Muscle layer of duodenum (tissue), 2 donors: ENCODE measurements around the gene SLC6A6.

ENCODE experiments used
- H3K27ac ChIP-seq: one replicate; pipeline ENCODE4 v1.7.0; 2013; ENCODE audit warnings: mild to moderate bottlenecking, low read length
- H3K27me3 ChIP-seq: one replicate; pipeline ENCODE4 v1.7.0; 2013; ENCODE audit warnings: low read depth, mild to moderate bottlenecking, control low read depth, low read length
- H3K36me3 ChIP-seq, 2 donors: one replicate each; pipeline ENCODE4 v1.7.0; 2013; ENCODE audit warnings: low read length in 2 of 2, control low read depth in 1 of 2, mild to moderate bottlenecking in 1 of 2; ENCODE audit not compliant: insufficient read depth in 2 of 2, control insufficient read depth in 1 of 2
- H3K4me1 ChIP-seq, 2 donors: one replicate each; pipeline ENCODE4 v1.7.0; 2013; ENCODE audit warnings: low read length in 2 of 2, mild to moderate bottlenecking in 2 of 2, control low read depth in 1 of 2, moderate library complexity in 1 of 2; ENCODE audit not compliant: insufficient read depth in 2 of 2, control insufficient read depth in 1 of 2
- H3K4me3 ChIP-seq, 2 donors: one replicate each; pipeline ENCODE4 v1.7.0; 2013; ENCODE audit warnings: low read length in 2 of 2, low read depth in 1 of 2, mild to moderate bottlenecking in 1 of 2
- H3K9me3 ChIP-seq, 2 donors: one replicate each; pipeline ENCODE4 v1.7.0; 2013; ENCODE audit warnings: low read length in 2 of 2, control low read depth in 1 of 2, mild to moderate bottlenecking in 1 of 2; ENCODE audit not compliant: control insufficient read depth in 1 of 2
- donor health status: healthy.

SLC6A6 gene

DNA sequence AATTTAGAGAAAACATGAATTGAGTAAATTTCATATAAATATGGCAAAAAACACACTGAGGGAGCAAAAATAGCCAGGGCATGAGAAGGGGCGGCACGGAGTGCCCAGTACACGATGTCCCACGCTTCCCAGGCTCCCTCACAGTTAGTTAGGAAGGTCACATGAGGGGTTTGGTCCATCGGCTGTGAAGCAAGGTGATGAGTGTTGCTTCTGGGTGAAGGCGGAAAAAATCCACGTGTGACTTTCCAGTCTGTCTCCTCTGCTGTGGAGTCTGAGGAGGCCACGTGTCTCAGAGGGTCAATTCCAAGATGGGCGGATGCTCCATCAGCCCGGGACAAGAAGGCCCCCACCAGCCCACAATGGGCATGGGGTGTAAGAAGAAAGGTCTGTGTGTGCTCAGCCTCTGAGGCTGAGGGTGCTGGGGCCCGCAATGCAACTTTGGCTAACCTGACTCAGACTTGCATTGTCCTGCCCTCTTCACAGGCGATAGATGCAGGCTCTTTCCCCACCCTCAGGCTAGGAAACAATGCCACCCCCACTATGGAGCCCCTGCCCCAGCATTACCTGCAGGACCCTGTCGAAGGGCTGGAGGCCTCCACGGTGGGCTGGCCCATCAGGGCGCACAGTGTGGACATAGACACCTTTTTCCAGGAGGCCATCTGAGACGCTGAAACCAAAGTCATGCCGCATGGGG, 92.0 kb downstream of the SLC6A6 start:
- Histone ChIP-seq H3K27ac (no peak overlapping the region), H3K36me3 (peaks cover 0 to 3% of the 10 kb centered on the region in 2 donors), H3K27me3 (no peaks in the 10 kb centered on the region), H3K4me3 (no peak overlapping the region), H3K9me3 (no peaks in the 10 kb centered on the region), H3K4me1 (no peaks in the 10 kb centered on the region)

DNA sequence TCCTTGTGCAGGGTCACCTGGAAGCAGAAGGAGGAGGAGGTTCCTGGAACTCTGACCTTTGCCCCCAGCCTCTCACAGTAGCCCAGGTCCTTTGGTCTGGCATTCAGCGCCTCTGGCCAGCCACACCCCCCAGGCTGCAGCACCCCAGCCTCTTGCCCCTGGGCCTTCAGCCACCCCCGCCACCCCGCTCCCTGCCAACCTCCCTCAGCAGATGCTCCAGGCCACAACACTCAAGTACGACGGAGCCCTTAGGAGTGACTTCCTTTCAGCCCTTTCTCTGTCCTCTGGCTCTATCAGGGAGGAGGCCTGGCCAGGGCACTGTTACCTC, 92.5 kb downstream of the SLC6A6 start:
- Histone ChIP-seq H3K27me3 (no peaks in the 10 kb centered on the region), H3K4me3 (no peak overlapping the region), H3K9me3 (no peaks in the 10 kb centered on the region), H3K36me3 (peaks cover 0 to 3% of the 10 kb centered on the region in 2 donors), H3K4me1 (no peaks in the 10 kb centered on the region), H3K27ac (no peak overlapping the region)

DNA sequence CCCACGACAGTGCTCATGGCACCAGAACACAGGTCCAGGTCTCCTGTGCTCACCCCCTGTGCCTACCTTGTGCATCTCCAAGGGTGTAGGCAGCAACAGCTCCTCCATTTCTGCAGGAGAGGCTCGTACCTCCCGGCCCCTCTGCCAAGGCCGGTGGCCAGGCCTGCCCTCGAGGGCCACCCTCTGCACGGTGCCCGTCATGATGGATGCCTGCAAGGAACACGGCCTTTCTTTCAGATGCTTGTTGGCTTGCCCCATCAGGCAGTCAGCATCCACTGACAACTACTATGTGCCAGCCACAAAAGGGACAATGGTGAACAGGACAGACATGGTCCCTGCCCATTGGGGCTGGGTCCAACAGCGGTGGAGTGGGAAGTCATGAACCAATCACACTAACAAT, 93.9 kb downstream of the SLC6A6 start:
- Histone ChIP-seq H3K4me3 (no peak overlapping the region), H3K27ac (no peak overlapping the region), H3K36me3 (peaks cover 0 to 3% of the 10 kb centered on the region in 2 donors), H3K27me3 (no peaks in the 10 kb centered on the region), H3K9me3 (peaks cover 0 to 9% of the 10 kb centered on the region in 2 donors), H3K4me1 (no peaks in the 10 kb centered on the region)

DNA sequence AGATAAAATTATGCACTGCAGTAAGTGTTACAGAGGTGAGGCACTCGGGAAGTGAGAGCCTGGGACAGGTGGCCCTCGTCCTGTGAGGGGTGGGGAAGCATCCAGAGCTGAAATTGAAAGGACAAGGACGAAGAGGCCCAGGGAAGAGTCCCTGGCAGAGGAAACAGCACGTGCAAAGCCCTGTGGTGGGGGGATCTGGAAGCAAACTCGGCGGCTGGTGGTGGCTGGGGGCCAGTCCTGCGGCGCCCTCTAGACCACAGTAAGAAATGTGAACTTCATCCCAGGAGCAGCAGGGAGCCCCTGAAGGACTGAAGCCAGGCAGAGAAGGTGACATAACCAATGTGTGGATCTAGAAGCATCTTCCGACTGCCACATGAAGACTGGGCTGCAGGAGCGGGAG, 94.9 kb downstream of the SLC6A6 start:
- peaks cover 0 to 3% of the 10 kb centered on the region in 2 donors for H3K36me3 ChIP-seq
- no peak overlapping the region for H3K27ac ChIP-seq
- peaks cover 0 to 13% of the 10 kb centered on the region in 2 donors for H3K9me3 ChIP-seq

DNA sequence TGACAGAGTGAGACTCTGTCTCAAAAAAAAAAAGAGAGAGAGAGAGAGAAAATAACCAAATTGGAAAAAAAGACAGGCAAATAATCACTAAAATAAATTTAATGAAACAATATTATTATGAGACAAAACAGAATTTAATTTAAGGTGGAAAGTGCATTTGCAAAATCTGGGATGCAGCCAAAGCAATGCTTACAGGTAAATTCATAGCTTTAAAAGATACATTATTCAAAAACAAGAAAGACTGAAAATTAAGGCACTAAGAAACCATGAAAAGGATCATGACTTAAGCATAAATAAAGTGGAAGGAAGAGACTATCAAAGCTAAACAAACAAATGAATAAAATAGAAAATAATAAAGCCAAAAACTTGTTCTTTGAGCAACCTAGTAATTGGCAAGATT, 100.1 kb downstream of the SLC6A6 start:
- no peaks in the 10 kb centered on the region for H3K4me1 ChIP-seq
- peaks cover 0 to 5% of the 10 kb centered on the region in 2 donors for H3K36me3 ChIP-seq
- peaks cover 0 to 21% of the 10 kb centered on the region in 2 donors for H3K9me3 ChIP-seq

More for the DNA sequence above, 94.9 kb downstream of the SLC6A6 start:
- Histone ChIP-seq H3K4me3 (no peak overlapping the region), H3K27me3 (no peaks in the 10 kb centered on the region), H3K4me1 (no peaks in the 10 kb centered on the region)

DNA sequence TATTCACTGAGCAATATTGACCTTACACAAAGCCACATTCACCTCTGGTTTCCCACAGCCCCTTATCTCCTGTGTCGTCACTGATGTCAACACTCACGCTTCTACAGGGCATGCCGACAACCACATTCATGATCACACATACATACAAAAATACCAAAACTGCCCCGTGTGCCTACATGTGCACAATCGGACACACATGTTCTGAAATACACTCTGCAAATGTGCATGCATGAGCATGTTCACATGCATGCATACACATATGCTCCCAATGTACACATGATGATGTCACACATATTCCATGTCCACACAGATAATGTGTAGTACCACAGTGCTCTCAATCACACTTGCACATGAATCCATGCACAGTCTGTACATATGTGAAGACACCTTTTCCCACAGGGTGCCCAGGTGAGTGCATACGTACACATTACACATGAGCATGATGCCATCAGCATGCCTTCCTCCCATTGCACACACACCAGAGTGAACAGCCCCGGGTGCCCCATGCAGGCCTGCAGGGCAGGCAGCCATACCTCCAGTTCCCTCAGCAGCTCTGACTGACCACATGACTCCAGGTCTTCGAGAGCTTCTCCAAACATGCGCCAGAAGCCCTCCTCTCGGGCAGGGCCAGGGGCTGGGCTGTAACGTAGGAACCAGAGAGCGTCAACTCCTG, 100.8 kb downstream of the SLC6A6 start:
- no peaks in the 10 kb centered on the region for H3K27me3 ChIP-seq
- H3K4me1 ChIP-seq, result no peaks in the 10 kb centered on the region
- peaks cover 0 to 5% of the 10 kb centered on the region in 2 donors for H3K36me3 ChIP-seq
- H3K9me3 ChIP-seq, result peaks cover 0 to 21% of the 10 kb centered on the region in 2 donors
- H3K27ac ChIP-seq, result no peak overlapping the region
- no peak overlapping the region for H3K4me3 ChIP-seq

More for the DNA sequence above, 100.1 kb downstream of the SLC6A6 start:
- Histone ChIP-seq H3K4me3 (no peak overlapping the region), H3K27ac (no peak overlapping the region), H3K27me3 (no peaks in the 10 kb centered on the region)

DNA sequence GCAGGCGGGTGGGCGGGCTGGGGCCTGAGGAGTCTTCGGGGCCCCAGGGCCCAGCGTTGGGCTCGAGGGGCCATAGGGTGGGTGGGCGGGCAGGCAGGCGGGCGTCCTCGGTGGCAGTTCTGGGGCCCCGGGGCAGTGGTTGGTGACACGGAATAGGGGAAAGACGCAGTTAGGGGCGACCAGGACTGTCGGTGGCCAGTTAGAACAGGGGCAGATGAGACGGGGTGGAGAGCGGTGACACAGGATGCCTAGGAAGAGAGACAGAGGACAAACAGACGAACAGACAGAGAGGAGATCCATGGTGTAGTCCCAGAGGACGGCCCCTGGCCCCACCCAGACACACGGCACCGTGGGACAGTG, 101.3 kb downstream of the SLC6A6 start:
- H3K36me3 ChIP-seq, result peaks cover 0 to 5% of the 10 kb centered on the region in 2 donors
- no peak overlapping the region for H3K4me3 ChIP-seq
- no peak overlapping the region for H3K27ac ChIP-seq
- peaks cover 0 to 21% of the 10 kb centered on the region in 2 donors for H3K9me3 ChIP-seq
- no peaks in the 10 kb centered on the region for H3K4me1 ChIP-seq
- H3K27me3 ChIP-seq, result no peaks in the 10 kb centered on the region

DNA sequence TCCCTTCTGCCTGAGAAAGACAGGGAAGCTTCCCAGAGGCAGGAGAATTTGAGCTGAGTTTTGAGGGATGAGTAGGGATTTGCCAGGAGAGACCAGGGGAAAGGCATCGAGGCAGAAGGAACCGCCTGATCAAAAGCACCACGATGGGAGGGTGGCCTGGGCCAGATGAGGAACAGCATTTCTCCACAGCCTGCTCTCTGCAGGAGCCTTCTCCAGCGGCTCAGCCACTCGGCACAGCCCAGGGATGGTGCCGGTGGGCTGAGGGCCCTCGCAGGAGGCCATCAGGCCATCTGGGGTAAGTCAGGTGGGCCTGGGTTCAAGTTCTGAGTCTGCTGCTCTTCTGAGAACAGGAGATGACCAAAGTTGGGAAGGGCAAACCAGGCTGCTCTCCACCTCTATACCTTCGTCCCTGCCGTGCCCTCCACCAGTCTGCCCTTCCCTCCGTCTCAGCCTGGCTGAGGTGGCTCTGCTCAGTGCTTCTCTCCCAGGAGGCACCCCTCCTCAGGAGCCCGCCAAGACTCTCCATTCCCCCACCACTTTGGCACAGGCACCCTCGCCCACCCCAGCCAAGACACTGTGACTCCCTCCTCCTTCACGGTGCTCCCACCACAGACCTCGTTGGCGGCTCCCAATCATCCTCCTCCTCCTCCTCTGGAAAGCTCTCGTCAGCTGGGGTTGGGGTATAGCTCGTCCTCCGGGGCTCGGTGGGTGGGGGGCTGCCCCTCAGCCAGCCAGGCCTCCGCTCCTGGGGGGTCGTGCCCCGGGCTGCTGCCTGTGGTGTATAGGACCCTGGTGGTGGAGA, 102.8 kb downstream of the SLC6A6 start:
- Histone ChIP-seq H3K4me1 (no peaks in the 10 kb centered on the region), H3K27ac (no peak overlapping the region), H3K4me3 (no peak overlapping the region), H3K36me3 (peaks cover 0 to 5% of the 10 kb centered on the region in 2 donors), H3K9me3 (peaks cover 0 to 18% of the 10 kb centered on the region in 2 donors), H3K27me3 (no peaks in the 10 kb centered on the region)

DNA sequence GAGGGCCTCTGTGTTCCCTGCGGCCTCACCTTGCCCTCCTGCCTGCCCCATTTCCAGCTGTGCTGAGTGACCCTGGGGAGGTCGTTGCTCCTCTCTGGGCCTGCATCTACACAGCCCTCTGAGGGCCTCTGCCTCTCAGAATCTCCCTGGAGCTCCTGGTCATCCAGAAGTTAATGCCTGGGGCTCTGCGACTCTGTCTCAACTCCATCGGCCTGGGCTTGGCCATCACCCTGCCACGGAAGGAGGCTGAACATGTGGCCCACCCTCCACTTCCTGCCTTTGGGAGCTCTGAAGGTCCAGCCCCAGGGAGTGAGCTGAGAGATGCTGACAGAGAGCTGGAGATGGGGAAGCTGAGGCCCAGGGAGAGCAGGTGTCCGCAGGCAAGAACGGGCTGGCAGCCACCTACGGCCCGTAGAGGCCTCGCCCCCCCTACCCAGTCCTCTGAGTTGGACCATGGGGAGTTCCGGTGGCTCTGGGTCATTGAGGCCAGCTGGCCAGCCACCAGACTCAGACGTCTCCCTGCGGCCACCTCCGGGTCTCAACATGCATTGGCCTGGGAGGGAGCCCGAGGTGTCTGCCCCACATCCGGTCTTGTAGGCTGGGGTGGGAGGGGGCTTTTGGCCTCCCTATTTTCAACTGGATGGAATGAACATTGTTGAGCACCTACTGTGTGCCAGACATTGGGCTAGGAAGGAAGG, 103.5 kb downstream of the SLC6A6 start:
- no peak overlapping the region for H3K27ac ChIP-seq
- H3K36me3 ChIP-seq, result peaks cover 0 to 5% of the 10 kb centered on the region in 2 donors
- no peaks in the 10 kb centered on the region for H3K27me3 ChIP-seq
- peaks cover 0 to 12% of the 10 kb centered on the region in 2 donors for H3K9me3 ChIP-seq
- H3K4me1 ChIP-seq, result no peaks in the 10 kb centered on the region
- H3K4me3 ChIP-seq, result no peak overlapping the region

DNA sequence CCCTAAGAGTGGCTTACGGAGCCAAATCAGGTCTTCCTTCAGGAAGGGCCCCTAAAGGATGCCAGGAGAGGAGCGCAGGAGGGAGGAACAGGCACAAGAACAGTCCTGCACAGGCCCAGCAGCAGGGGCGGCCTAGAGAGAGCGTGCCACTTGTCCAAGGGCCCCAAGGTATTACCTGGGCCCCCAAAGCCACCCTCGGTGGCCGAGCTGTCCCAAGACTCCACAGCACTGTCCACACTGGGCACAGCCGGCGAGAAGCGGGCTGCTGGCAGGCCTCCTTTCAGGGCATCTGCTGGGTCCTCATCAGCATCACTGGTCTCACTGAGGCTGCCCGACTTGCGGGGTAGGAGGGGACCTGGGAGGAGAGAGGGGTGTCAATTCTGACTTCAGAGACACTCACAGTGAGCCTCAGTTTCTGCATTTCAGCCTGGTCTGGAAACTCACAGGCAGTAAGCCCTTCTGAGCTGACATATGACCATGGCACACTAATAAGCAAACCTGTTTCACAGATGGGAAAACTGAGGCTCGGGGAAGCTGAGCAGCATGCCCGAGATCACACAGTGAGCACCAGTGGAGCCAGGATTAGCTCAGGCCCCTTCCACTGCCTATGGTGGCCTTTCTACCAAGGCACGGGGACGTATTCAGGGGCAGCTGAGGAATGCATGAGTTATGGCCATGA, 104.4 kb downstream of the SLC6A6 start:
- no peaks in the 10 kb centered on the region for H3K27me3 ChIP-seq

More for the DNA sequence above, 104.4 kb downstream of the SLC6A6 start:
- Histone ChIP-seq H3K27ac (no peak overlapping the region), H3K36me3 (peaks cover 0 to 5% of the 10 kb centered on the region in 2 donors), H3K4me3 (no peak overlapping the region), H3K4me1 (no peaks in the 10 kb centered on the region), H3K9me3 (peaks cover 0 to 11% of the 10 kb centered on the region in 2 donors)
